ENCODE data around the gene DGKE.

DGKE gene

GRCh38 chr17:56883616-56884015 is 49.7 kb downstream of the DGKE start:
- ATAC-seq (replicated peaks): no peak

DNA sequence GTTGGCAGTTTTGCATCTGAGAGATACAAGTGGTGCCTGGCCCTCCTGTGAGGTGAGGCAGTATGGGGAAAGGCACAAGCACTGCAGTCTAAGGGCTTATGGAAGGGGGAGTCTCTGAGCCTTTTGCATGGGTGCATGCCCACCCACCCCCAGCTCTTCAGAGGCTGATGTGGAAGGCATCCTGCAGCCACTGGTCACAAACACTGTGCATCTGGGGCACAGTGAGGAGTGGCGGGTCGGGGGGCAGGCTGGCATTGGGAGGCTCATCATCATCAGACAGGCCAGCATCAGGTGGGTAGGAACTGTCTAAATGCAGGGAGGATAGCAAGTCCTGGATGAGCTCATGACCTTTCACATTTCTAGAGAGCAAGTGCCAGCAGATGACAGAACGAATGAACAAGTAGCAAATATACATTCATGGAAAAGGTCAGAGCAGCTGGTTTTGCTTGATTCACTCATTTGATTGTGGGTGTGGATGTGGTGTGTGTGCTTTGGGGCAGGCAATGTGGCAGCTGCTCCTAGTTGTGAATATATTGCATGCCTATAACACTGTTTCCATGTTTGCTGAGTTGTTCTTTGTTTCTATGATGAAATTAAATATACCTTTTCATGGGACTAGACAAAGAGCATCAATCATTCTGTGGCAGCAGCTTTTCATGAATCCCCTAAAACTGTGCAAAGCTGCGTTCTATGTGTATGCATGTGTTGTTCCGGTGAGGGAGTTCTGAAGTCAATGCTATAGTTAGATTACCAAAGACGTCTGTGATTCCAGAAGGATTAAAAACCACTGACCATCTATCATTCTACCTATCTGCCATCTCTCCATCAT is 50.7 kb downstream of the DGKE start:
- H3K27ac Mint-ChIP-seq: no peak overlapping the region
- H3K4me3 Mint-ChIP-seq: no peak overlapping the region
- H3K4me1 Mint-ChIP-seq: peaks cover 11 to 12% of the 10 kb centered on the region in 2 donors
- DNase-seq (no peak), ATAC-seq (replicated peaks) (no peak)
- H3K36me3 Mint-ChIP-seq: peaks cover 42 to 44% of the 10 kb centered on the region in 2 donors
- no peaks in the 10 kb centered on the region for H3K27me3 Mint-ChIP-seq
- H3K9me3 Mint-ChIP-seq: peaks cover 6 to 15% of the 10 kb centered on the region in 2 donors

More at GRCh38 chr17:56883616-56884015, 49.7 kb downstream of the DGKE start:
- no peak for DNase-seq
- H3K9me3 Mint-ChIP-seq: peaks cover 6 to 15% of the 10 kb centered on the region in 2 donors
- no peak overlapping the region for H3K27ac Mint-ChIP-seq
- H3K4me1 Mint-ChIP-seq: peaks cover 12% of the 10 kb centered on the region in 2 donors
- no peaks in the 10 kb centered on the region for H3K27me3 Mint-ChIP-seq
- peaks cover 32 to 34% of the 10 kb centered on the region in 2 donors for H3K36me3 Mint-ChIP-seq
- no peak overlapping the region for H3K4me3 Mint-ChIP-seq

- Mint-ChIP-seq H3K27ac (no peak overlapping the region), H3K4me1 (peaks cover 5 to 7% of the 10 kb centered on the region in 2 donors), H3K9me3 (peaks cover 6 to 15% of the 10 kb centered on the region in 2 donors), H3K4me3 (no peak overlapping the region), H3K27me3 (no peaks in the 10 kb centered on the region), H3K36me3 (peaks cover 47 to 50% of the 10 kb centered on the region in 2 donors)
- ATAC-seq (replicated peaks) (no peak), DNase-seq (no peak)
Observed at GRCh38 chr17:56885312-56885657, 51.3 kb downstream of the DGKE start.

DNA sequence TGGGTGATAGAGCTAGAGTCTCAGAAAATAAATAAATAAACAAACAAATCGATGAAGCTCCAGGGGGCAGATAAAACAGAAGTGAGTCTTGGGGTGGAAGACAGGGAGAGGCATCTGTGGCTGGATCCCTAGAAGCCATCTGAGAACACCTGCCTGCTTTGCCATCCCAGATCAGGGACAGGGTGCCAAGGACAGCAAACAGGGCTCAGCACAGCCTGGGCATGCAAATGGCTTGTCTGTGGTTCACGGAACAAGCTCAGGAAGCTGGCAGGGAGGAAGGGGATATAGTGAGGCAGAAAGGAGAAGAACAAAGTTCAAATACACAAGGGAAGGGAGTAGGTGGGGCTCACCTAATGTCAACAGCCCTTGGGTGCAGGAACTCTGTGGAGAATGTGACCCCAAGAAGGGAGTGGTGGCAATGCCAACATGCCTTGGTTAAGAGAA is 52.4 kb downstream of the DGKE start:
- Mint-ChIP-seq H3K27me3 (no peaks in the 10 kb centered on the region), H3K4me3 (no peak overlapping the region), H3K27ac (no peak overlapping the region), H3K9me3 (peaks cover 6 to 15% of the 10 kb centered on the region in 2 donors), H3K4me1 (peaks cover 0 to 3% of the 10 kb centered on the region in 2 donors), H3K36me3 (peaks cover 49 to 57% of the 10 kb centered on the region in 2 donors)
- ATAC-seq (replicated peaks) (no peak), DNase-seq (no peak)

GRCh38 chr17:56887105-56887504 is 53.2 kb downstream of the DGKE start:
- DNase-seq: no peak
- no peaks in the 10 kb centered on the region for H3K27me3 Mint-ChIP-seq
- H3K36me3 Mint-ChIP-seq: peaks cover 51 to 58% of the 10 kb centered on the region in 2 donors
- peaks cover 6 to 15% of the 10 kb centered on the region in 2 donors for H3K9me3 Mint-ChIP-seq
- H3K4me1 Mint-ChIP-seq: peaks cover under 1 to 3% of the 10 kb centered on the region in 2 donors
- H3K27ac Mint-ChIP-seq: no peak overlapping the region
- ATAC-seq (replicated peaks): no peak
- H3K4me3 Mint-ChIP-seq: no peak overlapping the region

GRCh38 chr17:56887552-56888467 is 53.9 kb downstream of the DGKE start:
- Mint-ChIP-seq H3K27ac (peak overlapping the region; percentile 3), H3K27me3 (no peaks in the 10 kb centered on the region), H3K4me3 (no peak overlapping the region), H3K4me1 (peaks cover 7 to 10% of the 10 kb centered on the region in 2 donors), H3K9me3 (peaks cover 6 to 15% of the 10 kb centered on the region in 2 donors), H3K36me3 (peaks cover 58 to 65% of the 10 kb centered on the region in 2 donors)
- ATAC-seq (replicated peaks) (no peak), DNase-seq (no peak)

- H3K9me3 Mint-ChIP-seq: peaks cover 6 to 15% of the 10 kb centered on the region in 2 donors
- H3K27me3 Mint-ChIP-seq: no peaks in the 10 kb centered on the region
- H3K27ac Mint-ChIP-seq: no peak overlapping the region
- no peak for DNase-seq
- no peak overlapping the region for H3K4me3 Mint-ChIP-seq
- H3K4me1 Mint-ChIP-seq: peaks cover 7 to 12% of the 10 kb centered on the region in 2 donors
- peaks cover 65 to 79% of the 10 kb centered on the region in 2 donors for H3K36me3 Mint-ChIP-seq
- no peak for ATAC-seq (replicated peaks)
Observed at GRCh38 chr17:56890390-56890789, 56.4 kb downstream of the DGKE start.

GRCh38 chr17:56890906-56891674 is 57.1 kb downstream of the DGKE start:
- no peak overlapping the region for H3K4me3 Mint-ChIP-seq
- H3K27me3 Mint-ChIP-seq: no peaks in the 10 kb centered on the region
- DNase-seq (no peak), ATAC-seq (replicated peaks) (no peak)
- H3K36me3 Mint-ChIP-seq: peaks cover 66 to 78% of the 10 kb centered on the region in 2 donors
- peaks cover 7 to 12% of the 10 kb centered on the region in 2 donors for H3K4me1 Mint-ChIP-seq
- H3K9me3 Mint-ChIP-seq: peaks cover 6 to 15% of the 10 kb centered on the region in 2 donors
- H3K27ac Mint-ChIP-seq: no peak overlapping the region

- ATAC-seq (replicated peaks) (peak; percentile 39 to 53), DNase-seq (no peak)
- H3K4me3 Mint-ChIP-seq: no peak overlapping the region
- peaks cover 7 to 8% of the 10 kb centered on the region in 2 donors for H3K4me1 Mint-ChIP-seq
- no peak overlapping the region for H3K27ac Mint-ChIP-seq
- H3K9me3 Mint-ChIP-seq: peaks cover 6 to 15% of the 10 kb centered on the region in 2 donors
- no peaks in the 10 kb centered on the region for H3K27me3 Mint-ChIP-seq
- peaks cover 60 to 72% of the 10 kb centered on the region in 2 donors for H3K36me3 Mint-ChIP-seq
Observed at GRCh38 chr17:56891751-56892150, 57.8 kb downstream of the DGKE start.

DNA sequence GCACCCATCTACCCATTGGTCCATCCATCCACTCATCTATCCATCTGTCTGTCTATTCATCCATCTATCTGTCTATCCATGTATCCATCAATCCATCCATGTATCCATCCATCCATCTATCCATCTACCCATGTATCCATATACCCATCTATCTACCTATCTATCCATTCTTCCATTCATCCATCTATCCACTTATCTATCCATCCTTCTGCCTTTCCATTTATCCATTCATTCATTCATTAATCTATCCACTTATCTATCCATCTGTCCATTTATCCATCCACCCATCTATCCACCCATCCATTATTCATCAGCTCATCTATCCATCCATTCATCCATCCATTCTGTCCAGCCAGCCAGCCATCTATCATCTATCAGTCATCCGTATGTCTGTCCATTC is 58.4 kb downstream of the DGKE start:
- no peak for ATAC-seq (replicated peaks)
- no peak for DNase-seq
- Mint-ChIP-seq H3K4me1 (peaks cover 11 to 12% of the 10 kb centered on the region in 2 donors), H3K27ac (no peak overlapping the region), H3K27me3 (no peaks in the 10 kb centered on the region), H3K9me3 (peaks cover 4 to 11% of the 10 kb centered on the region in 2 donors), H3K36me3 (peaks cover 57 to 68% of the 10 kb centered on the region in 2 donors), H3K4me3 (no peak overlapping the region)

- ATAC-seq (replicated peaks): no peak
Observed at GRCh38 chr17:56893503-56893902, 59.6 kb downstream of the DGKE start.

GRCh38 chr17:56894859-56895455 is 61.0 kb downstream of the DGKE start:
- Mint-ChIP-seq H3K27me3 (no peaks in the 10 kb centered on the region), H3K27ac (no peak overlapping the region), H3K4me1 (peaks cover 25 to 35% of the 10 kb centered on the region in 2 donors), H3K4me3 (no peak overlapping the region), H3K36me3 (peaks cover 53 to 66% of the 10 kb centered on the region in 2 donors), H3K9me3 (no peaks in the 10 kb centered on the region)
- ATAC-seq (replicated peaks): no peak
- no peak for DNase-seq

More at GRCh38 chr17:56893503-56893902, 59.6 kb downstream of the DGKE start:
- Mint-ChIP-seq H3K9me3 (peaks cover 0 to 2% of the 10 kb centered on the region in 2 donors), H3K27ac (no peak overlapping the region), H3K4me1 (peaks cover 23% of the 10 kb centered on the region in 2 donors), H3K36me3 (peaks cover 58 to 68% of the 10 kb centered on the region in 2 donors), H3K27me3 (no peaks in the 10 kb centered on the region), H3K4me3 (no peak overlapping the region)
- no peak for DNase-seq

GRCh38 chr17:56896217-56896967 is 62.4 kb downstream of the DGKE start:
- ATAC-seq (replicated peaks) (no peak), DNase-seq (no peak)
- Mint-ChIP-seq H3K9me3 (no peaks in the 10 kb centered on the region), H3K27ac (no peak overlapping the region), H3K36me3 (peaks cover 61 to 64% of the 10 kb centered on the region in 2 donors), H3K4me3 (no peak overlapping the region), H3K4me1 (peaks cover 30 to 44% of the 10 kb centered on the region in 2 donors), H3K27me3 (no peaks in the 10 kb centered on the region)
